ENCODE data around the gene GRIK2.

DNA sequence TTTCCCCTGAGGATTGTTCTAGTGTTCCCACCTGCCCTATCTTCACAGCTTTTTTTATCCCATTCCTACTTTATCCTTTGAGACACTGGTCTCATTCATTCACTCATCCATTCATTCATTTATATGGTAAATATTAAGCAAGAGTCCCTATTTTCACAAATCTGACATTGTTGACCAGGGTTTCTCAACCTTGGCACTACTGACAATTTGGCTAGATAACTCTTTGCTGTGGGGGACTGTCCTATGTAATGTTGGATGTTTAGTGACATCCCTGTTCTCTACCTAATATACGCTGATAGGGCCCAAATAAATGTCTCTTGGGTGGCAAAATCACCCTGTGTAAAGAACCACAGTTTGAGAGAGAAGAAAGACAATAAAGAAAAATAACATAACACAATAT is 345.0 kb downstream of the GRIK2 start:
- no peak for TF ChIP-seq POLR2A (IDR thresholded peaks at IDR 0.05)
- TF ChIP-seq, protein P1, sequence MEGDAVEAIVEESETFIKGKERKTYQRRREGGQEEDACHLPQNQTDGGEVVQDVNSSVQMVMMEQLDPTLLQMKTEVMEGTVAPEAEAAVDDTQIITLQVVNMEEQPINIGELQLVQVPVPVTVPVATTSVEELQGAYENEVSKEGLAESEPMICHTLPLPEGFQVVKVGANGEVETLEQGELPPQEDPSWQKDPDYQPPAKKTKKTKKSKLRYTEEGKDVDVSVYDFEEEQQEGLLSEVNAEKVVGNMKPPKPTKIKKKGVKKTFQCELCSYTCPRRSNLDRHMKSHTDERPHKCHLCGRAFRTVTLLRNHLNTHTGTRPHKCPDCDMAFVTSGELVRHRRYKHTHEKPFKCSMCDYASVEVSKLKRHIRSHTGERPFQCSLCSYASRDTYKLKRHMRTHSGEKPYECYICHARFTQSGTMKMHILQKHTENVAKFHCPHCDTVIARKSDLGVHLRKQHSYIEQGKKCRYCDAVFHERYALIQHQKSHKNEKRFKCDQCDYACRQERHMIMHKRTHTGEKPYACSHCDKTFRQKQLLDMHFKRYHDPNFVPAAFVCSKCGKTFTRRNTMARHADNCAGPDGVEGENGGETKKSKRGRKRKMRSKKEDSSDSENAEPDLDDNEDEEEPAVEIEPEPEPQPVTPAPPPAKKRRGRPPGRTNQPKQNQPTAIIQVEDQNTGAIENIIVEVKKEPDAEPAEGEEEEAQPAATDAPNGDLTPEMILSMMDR (IDR thresholded peaks at IDR 0.05): no peak
- TF ChIP-seq POLR2AphosphoS5 (IDR thresholded peaks at IDR 0.05): no peak
- TF ChIP-seq EP300 (IDR thresholded peaks at IDR 0.05): no peak

Measured in suprapubic skin (tissue), 4 donors.